DOHH2 (cell line): ENCODE data around the gene PRAMEF25.
"Not testable (repeated sequence)": the region's sequence is repeated elsewhere in the genome, so short reads cannot be mapped to it uniquely, and the experiment has no call there.

Experiments used
- H3F3A ChIP-seq: fragments of 200-600 bp; sonication (generic), shearing (Covaris generic); 2 replicates; pipeline ENCODE4 v1.6.0; 2016; ENCODE audit warnings: antibody characterized with exemption, mild to moderate bottlenecking; ENCODE audit not compliant: control insufficient read depth, insufficient read depth
- H3K27ac ChIP-seq: fragments of 200-600 bp; sonication (generic); 2 replicates; pipeline ENCODE4 v1.5.1; 2014; ENCODE audit warnings: low read depth, mild to moderate bottlenecking, low read length, moderate library complexity
- H3K27me3 ChIP-seq: fragments of 200-600 bp; sonication (generic); 2 replicates; pipeline ENCODE4 v1.6.1; 2014; ENCODE audit warnings: mild to moderate bottlenecking, low read length, mixed read lengths; ENCODE audit not compliant: control insufficient read depth
- H3K36me3 ChIP-seq: fragments of 200-600 bp; sonication (generic); 2 replicates; pipeline ENCODE4 v1.6.1; 2014; ENCODE audit warnings: mild to moderate bottlenecking, low read length, moderate library complexity, mixed read lengths; ENCODE audit not compliant: control insufficient read depth
- H3K4me1 ChIP-seq: fragments of 200-600 bp; sonication (generic); 2 replicates; pipeline ENCODE4 v1.6.1; 2014; ENCODE audit warnings: mild to moderate bottlenecking, low read length, mixed read lengths; ENCODE audit not compliant: control insufficient read depth
- H3K4me2 ChIP-seq: fragments of 200-600 bp; sonication (generic); 2 replicates; pipeline ENCODE4 v1.6.0; 2014; ENCODE audit warnings: mild to moderate bottlenecking, low read length, moderate library complexity
- H3K4me3 ChIP-seq: fragments of 200-600 bp; sonication (generic); 2 replicates; pipeline ENCODE4 v1.5.1; 2014; ENCODE audit warnings: mild to moderate bottlenecking, low read length, mixed read lengths
- H3K79me2 ChIP-seq: fragments of 200-600 bp; sonication (generic); 2 replicates; pipeline ENCODE4 v1.6.1; 2014; ENCODE audit warnings: mild to moderate bottlenecking, low read length, mixed read lengths; ENCODE audit not compliant: control insufficient read depth
- H3K9me2 ChIP-seq: fragments of 200-600 bp; sonication (generic); replicated peaks from 2 replicates; pipeline ENCODE4 v1.6.1; 2014; ENCODE audit warnings: mild to moderate bottlenecking, low read length, mixed read lengths; ENCODE audit not compliant: control insufficient read depth
- H3K9me3 ChIP-seq: fragments of 200-600 bp; sonication (generic); 2 replicates; pipeline ENCODE4 v1.6.1; 2014; ENCODE audit warnings: antibody characterized with exemption, low read length, mixed read lengths; ENCODE audit not compliant: control insufficient read depth, insufficient read depth
- H4K20me1 ChIP-seq: fragments of 200-600 bp; sonication (generic); 2 replicates; pipeline ENCODE4 v1.6.0; 2014; ENCODE audit warnings: low read depth, mild to moderate bottlenecking, antibody characterized with exemption, low read length, moderate library complexity; ENCODE audit not compliant: control insufficient read depth, insufficient read depth

The PRAMEF25 gene

GRCh38 chr1:13070474-13070873 lies at the start of gene PRAMEF25:
TSS of gene PRAMEF25 (plus strand) at chr1:13070774. CDS start at chr1:13073694, 2,920 bp downstream.
- H3K27ac ChIP-seq, H3K9me2 ChIP-seq, H3K4me1 ChIP-seq, H3K27me3 ChIP-seq, H3K4me3 ChIP-seq, H3K9me3 ChIP-seq, H3K79me2 ChIP-seq, H3K36me3 ChIP-seq, H3K4me2 ChIP-seq, H3F3A ChIP-seq, H4K20me1 ChIP-seq: not testable (repeated sequence)

- H3K9me2 ChIP-seq, H3K79me2 ChIP-seq, H3F3A ChIP-seq, H3K4me2 ChIP-seq, H3K4me1 ChIP-seq, H3K36me3 ChIP-seq, H3K4me3 ChIP-seq, H3K27ac ChIP-seq, H4K20me1 ChIP-seq, H3K9me3 ChIP-seq, H3K27me3 ChIP-seq: not testable (repeated sequence)
Measured at GRCh38 chr1:13056475-13056874, 14.1 kb upstream of the PRAMEF25 start, which contains the start of gene PRAMEF27. TSS of gene PRAMEF27 (minus strand) at chr1:13056575. CDS start at chr1:13053659, 2,916 bp downstream.

- H3K27me3 ChIP-seq, H3K4me3 ChIP-seq, H3F3A ChIP-seq, H3K9me3 ChIP-seq, H3K27ac ChIP-seq, H3K4me2 ChIP-seq, H4K20me1 ChIP-seq, H3K79me2 ChIP-seq, H3K9me2 ChIP-seq, H3K36me3 ChIP-seq, H3K4me1 ChIP-seq: not testable (repeated sequence)
Measured at GRCh38 chr1:13116754-13117153, 46.2 kb downstream of the PRAMEF25 start, which contains the start of gene HNRNPCL2. TSS of gene HNRNPCL2 (minus strand) at chr1:13116854. CDS start at chr1:13116400, 454 bp downstream.
